Measurements from ENCODE around the gene WDPCP.
"Not testable (repeated sequence)": the region's sequence is repeated elsewhere in the genome, so short reads cannot be mapped to it uniquely, and the experiment has no call there.

DNA sequence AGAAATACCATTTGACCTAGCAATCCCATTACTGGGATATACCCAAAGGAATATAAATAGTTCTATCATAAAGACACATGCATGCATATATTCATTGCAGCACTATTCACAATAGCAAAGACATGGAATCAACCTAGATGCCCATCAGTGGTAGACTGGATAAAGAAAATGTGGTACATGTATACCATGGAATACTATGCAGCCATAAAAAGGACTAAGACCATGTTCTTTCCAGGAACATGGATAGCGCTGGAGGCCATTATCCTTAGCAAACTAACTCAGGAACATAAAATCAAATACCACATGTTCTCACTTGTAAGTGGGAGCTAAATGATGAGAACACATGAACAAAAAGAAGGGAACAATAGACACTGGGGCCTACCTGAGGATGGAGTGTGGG is 119.0 kb downstream of the WDPCP start:
- not testable (repeated sequence) for TF ChIP-seq POLR2AphosphoS5 (IDR thresholded peaks at IDR 0.05; ENCODE audit: low read depth, low read length); POLR2A (IDR thresholded peaks at IDR 0.05; ENCODE audit: insufficient read depth in 1 of 2, low read depth in 2 of 2, low read length in 2 of 2); CEBPG (CRISPR knock-in tag; IDR thresholded peaks at IDR 0.05)
- TF ChIP-seq, protein P1, sequence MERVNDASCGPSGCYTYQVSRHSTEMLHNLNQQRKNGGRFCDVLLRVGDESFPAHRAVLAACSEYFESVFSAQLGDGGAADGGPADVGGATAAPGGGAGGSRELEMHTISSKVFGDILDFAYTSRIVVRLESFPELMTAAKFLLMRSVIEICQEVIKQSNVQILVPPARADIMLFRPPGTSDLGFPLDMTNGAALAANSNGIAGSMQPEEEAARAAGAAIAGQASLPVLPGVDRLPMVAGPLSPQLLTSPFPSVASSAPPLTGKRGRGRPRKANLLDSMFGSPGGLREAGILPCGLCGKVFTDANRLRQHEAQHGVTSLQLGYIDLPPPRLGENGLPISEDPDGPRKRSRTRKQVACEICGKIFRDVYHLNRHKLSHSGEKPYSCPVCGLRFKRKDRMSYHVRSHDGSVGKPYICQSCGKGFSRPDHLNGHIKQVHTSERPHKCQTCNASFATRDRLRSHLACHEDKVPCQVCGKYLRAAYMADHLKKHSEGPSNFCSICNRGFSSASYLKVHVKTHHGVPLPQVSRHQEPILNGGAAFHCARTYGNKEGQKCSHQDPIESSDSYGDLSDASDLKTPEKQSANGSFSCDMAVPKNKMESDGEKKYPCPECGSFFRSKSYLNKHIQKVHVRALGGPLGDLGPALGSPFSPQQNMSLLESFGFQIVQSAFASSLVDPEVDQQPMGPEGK (CRISPR knock-in tag; IDR thresholded peaks at IDR 0.05): not testable (repeated sequence)
- TF ChIP-seq, protein P2, sequence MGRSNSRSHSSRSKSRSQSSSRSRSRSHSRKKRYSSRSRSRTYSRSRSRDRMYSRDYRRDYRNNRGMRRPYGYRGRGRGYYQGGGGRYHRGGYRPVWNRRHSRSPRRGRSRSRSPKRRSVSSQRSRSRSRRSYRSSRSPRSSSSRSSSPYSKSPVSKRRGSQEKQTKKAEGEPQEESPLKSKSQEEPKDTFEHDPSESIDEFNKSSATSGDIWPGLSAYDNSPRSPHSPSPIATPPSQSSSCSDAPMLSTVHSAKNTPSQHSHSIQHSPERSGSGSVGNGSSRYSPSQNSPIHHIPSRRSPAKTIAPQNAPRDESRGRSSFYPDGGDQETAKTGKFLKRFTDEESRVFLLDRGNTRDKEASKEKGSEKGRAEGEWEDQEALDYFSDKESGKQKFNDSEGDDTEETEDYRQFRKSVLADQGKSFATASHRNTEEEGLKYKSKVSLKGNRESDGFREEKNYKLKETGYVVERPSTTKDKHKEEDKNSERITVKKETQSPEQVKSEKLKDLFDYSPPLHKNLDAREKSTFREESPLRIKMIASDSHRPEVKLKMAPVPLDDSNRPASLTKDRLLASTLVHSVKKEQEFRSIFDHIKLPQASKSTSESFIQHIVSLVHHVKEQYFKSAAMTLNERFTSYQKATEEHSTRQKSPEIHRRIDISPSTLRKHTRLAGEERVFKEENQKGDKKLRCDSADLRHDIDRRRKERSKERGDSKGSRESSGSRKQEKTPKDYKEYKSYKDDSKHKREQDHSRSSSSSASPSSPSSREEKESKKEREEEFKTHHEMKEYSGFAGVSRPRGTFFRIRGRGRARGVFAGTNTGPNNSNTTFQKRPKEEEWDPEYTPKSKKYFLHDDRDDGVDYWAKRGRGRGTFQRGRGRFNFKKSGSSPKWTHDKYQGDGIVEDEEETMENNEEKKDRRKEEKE (IDR thresholded peaks at IDR 0.05): not testable (repeated sequence)

All from HepG2 (cell line).